Stimulated activated CD4-positive, alpha-beta T cell treated with anti-CD3 and anti-CD28 coated beads, Interleukin-2, amount 100 ng/mL, for 4 hours (primary cell): ENCODE results near the gene CNTN2.

Experiments used
- DNase-seq: peaks from one replicate; pipeline ENCODE4 v3.0.0-alpha.2; 2020; ENCODE audit warnings: low read depth

Gene CNTN2

DNA sequence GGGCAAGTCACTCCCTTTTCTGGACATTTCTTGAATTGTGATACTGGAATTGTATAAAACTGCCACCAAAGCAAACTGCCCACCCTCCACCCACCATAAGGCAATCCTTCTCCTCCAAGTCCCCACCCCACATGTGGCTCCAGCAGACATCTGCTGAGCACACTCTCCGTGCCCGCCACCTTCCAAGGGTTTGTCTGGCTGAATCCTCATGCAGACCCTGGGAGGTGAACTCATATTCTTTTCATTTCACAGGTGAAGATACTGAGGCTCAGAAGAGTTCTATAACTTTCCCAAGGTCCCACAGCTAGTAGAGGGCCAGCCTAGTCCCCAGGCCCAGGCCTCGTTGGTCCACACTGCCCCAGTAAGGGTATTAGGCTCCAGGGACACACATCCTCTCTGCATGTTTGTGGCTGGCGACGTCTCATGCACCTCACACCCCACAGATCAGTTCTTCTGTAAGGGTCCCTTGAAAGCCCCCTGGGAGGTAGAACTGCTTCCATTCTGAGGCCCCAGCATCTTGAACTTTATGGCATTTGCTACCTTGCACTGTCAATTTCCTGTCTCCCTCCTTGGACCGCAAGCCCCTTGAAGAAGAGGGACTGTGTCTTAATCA lies 14.1 kb downstream of the CNTN2 start:
- DNase-seq = no peak

GRCh38 chr1:205057808-205058575 lies 15.0 kb downstream of the CNTN2 start:
- no peak for DNase-seq

- no peak for DNase-seq
Measured at GRCh38 chr1:205058853-205059252, 15.8 kb downstream of the CNTN2 start.

DNA sequence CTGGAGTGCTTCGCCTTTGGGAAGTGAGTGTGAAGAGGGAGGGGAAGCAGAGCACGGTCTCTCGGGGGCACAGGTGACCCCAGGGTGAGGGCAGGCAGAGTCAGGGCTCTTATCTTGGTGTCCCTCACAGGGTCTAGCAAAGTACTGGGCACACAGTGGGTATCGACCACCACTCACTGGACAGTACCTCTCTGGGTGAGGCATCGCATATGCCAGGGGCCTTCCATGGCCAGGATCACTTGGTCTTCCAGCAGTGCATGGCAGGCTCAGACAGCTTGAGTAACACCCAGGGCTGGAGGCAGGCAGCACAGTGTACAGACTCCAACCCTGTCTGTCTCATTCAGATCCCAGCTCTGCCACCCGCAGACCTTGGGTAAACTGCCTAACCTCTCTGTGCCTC lies 16.6 kb downstream of the CNTN2 start:
- no peak for DNase-seq

GRCh38 chr1:205060746-205061145 lies 17.7 kb downstream of the CNTN2 start:
- no peak for DNase-seq

DNA sequence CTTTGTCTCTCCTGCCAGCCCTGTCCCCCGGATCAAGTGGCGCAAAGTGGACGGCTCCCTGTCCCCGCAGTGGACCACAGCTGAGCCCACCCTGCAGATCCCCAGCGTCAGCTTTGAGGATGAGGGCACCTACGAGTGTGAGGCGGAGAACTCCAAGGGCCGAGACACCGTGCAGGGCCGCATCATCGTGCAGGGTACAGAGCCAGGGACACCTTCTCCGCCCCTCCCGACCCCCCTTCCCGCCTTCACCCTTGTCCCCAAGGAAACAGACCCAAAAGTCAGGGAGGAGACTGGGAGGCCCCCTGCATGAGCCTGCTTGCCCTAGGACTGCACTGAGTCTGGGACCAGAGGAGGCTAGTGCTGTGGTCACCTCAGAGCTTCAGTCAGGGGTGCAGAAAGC lies 18.2 kb downstream of the CNTN2 start:
- no peak for DNase-seq

GRCh38 chr1:205061665-205062069 lies 18.7 kb downstream of the CNTN2 start:
- DNase-seq = peak; percentile 41

- DNase-seq = no peak
Measured at GRCh38 chr1:205062319-205062718, 19.3 kb downstream of the CNTN2 start.

DNA sequence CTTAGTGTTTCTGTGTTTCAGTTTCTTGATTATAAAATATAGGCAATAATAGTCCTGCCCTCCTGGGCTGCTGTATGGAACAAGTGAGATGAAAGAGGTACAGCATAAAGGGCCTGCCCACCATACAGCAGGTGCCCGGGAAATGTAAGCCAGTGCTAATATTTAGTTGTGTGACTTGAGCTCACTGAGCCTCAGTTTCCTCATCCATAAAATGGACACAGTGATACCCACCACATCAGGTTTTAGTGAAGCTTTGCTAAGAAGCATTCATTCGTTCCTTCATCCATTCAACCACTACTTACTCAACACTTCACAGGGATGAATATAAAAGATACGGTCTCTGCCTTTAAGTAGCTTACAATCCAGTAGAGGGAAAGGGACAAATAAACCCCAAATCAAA lies 19.9 kb downstream of the CNTN2 start:
- no peak for DNase-seq

DNA sequence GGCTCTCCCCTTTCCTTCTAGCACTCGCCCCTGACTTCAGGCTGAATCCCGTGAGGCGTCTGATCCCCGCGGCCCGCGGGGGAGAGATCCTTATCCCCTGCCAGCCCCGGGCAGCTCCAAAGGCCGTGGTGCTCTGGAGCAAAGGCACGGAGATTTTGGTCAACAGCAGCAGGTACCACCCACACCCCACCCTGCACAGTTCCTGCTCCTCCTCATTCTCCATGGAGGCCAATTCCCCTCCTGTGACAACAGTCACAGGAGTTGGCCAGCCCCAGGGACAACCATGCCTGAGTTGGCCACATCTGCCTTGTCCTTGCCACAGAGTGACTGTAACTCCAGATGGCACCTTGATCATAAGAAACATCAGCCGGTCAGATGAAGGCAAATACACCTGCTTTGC lies 21.3 kb downstream of the CNTN2 start:
- no peak for DNase-seq

DNA sequence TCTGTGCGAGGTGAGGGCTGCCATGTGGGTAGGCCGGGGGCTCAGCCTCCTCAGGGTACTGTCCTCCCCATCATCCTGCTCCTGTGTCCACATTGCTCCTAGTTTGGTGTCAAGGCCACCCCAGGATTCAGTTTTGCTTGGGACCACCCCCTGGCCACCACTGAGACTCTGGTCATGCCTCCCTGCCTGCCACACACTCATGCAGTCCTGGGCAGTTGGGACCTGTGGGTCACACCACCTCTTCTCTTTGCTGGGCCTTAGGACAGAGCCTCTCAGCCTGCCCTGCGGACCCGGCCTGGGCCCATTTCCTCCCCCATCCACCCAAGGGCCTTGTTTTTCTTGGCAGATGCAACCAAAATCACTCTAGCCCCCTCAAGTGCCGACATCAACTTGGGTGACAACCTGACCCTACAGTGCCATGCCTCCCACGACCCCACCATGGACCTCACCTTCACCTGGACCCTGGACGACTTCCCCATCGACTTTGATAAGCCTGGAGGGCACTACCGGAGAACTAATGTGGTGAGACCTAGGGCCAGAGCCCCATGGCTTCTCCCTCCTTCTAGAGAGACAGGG lies 21.8 kb downstream of the CNTN2 start:
- no peak for DNase-seq

DNA sequence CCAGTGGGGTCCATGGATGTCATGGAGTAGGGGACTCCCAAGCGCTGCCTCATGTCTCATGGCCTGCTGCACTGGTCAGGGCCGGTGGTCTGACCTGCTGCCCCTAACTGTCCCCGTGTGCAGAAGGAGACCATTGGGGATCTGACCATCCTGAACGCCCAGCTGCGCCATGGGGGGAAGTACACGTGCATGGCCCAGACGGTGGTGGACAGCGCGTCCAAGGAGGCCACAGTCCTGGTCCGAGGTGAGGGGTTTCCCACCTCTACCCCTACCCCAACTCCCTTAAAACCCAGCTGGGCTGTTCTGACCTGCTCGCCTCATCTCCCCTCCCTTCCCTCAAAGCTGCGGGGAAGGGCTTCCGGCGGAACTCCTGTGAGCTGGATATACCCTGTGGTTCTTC lies 22.7 kb downstream of the CNTN2 start:
- no peak for DNase-seq

DNA sequence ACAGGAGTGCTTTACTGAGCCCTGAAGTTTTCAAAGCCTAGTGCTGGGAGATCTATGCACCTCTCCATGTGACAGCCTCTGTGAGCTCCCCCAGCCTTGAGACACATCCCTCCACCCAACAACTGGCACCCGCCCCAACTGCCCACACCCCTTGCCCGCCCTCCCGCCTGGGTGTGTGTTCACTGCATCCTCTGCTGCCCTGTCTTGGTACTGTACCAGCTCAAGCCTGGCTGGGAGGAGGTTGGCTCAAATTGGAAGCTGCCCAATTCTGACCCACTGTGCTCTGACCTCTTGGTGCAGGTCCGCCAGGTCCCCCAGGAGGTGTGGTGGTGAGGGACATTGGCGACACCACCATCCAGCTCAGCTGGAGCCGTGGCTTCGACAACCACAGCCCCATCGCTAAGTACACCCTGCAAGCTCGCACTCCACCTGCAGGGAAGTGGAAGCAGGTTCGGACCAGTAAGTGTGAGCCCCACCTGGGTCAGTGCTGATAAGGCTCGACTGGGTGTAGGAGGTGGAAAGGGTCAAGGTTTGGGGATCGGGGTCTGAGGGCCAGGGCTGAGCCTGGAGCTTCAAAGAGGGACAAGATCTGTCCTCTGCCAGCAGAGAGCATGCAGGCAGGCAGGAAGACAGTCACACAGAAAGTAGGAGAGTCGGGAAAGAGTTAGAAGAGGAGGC lies 23.3 kb downstream of the CNTN2 start:
- no peak for DNase-seq

- no peak for DNase-seq
Measured at GRCh38 chr1:205067031-205067430, 24.0 kb downstream of the CNTN2 start.

GRCh38 chr1:205068001-205068400 lies 25.0 kb downstream of the CNTN2 start:
- DNase-seq = no peak

DNA sequence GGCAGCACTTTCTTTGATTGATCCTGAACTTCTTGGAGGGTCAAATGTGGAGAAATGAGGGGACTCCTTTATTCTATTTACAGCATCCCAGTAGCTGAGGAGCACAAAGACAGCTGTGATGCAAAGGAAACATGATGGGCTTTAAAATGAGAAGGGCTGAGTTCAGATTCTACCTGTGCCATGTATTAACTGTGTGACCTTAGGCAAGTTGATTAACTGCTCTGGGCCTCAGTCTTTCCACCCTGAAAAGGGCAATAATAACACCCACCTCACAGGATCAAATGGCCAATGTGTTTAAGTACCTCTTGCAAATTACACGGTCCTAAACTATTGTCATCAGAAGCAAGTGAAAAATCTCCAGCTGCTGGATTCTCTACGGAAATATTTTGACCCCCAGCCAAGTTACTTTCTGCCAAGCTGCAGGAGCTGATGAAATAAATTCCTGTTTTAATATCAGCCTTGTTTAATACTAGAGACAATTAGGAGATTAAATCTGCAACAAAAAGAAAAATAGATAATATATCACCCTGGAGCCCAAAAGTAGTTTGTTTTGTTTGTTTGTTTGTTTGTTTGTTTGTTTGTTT lies 25.5 kb downstream of the CNTN2 start:
- DNase-seq = no peak

DNA sequence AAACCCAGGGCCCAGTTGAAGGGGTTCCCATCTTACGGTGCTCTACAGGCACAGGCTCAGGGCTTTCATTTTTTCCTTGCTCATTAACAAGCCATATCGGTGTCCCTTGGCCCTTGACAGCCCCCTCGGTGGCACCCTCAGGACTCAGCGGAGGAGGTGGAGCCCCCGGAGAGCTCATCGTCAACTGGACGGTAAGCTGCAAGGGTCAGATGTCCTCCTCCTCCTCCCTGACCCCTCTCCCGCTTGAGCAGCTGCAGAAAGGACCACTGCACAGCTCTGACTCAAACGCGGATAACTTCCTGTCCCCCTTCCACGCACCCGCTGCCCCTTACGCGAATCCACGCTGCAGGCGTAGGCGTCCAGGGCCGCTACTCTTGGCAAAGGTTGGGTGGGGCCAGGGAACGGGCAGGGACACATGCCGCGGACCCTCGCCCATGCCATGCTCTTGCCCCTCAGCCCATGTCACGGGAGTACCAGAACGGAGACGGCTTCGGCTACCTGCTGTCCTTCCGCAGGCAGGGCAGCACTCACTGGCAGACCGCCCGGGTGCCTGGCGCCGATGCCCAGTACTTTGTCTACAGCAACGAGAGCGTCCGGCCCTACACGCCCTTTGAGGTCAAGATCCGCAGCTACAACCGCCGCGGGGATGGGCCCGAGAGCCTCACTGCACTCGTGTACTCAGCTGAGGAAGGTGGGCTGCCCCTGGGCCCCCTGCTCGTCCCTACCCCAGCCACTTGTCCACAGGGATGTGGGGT lies 26.5 kb downstream of the CNTN2 start:
- no peak for DNase-seq

GRCh38 chr1:205071028-205071409 lies 28.0 kb downstream of the CNTN2 start:
- no peak for DNase-seq

DNA sequence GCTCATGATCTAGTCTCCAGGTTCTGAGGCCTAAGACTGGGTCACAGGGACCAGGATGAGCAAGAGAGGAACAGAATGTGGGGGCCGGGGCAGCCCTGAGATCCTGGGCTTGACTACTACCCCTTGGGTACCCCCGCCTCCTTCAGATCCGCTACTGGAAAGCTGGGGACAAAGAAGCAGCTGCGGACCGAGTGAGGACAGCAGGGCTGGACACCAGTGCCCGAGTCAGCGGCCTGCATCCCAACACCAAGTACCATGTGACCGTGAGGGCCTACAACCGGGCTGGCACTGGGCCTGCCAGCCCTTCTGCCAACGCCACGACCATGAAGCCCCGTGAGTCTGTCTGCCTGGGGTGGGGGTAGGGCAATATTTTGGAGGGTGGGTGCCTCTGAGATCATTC lies 28.8 kb downstream of the CNTN2 start:
- DNase-seq = no peak

GRCh38 chr1:205072286-205072685 lies 29.3 kb downstream of the CNTN2 start:
- no peak for DNase-seq

- DNase-seq = no peak
Measured at GRCh38 chr1:205072881-205073280, 29.9 kb downstream of the CNTN2 start.

- DNase-seq = no peak
Measured at GRCh38 chr1:205073511-205073910, 30.5 kb downstream of the CNTN2 start.
